ENCODE results near the gene NOMO2.
"Not testable (repeated sequence)": the region's sequence is repeated elsewhere in the genome, so short reads cannot be mapped to it uniquely, and the experiment has no call there.

DNA sequence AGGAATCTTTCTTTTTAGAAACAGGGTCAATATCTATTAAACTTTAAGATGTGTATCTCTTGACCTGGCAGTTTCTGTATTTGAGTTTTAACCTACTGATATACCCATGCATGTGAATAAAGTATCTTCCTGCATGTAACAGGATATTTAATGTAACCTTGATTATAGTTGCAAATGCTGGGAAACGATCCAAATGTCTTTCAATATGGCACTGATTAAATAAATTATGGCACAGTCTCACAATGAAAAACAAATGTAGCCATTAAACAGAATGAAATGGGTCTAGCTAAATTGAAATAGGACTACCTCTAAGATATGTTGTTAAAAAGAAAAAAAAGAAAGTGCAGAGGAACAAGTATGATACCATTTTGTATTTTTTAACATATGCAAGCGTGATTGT is 35.8 kb upstream of the NOMO2 start:
- TF ChIP-seq, protein P1, sequence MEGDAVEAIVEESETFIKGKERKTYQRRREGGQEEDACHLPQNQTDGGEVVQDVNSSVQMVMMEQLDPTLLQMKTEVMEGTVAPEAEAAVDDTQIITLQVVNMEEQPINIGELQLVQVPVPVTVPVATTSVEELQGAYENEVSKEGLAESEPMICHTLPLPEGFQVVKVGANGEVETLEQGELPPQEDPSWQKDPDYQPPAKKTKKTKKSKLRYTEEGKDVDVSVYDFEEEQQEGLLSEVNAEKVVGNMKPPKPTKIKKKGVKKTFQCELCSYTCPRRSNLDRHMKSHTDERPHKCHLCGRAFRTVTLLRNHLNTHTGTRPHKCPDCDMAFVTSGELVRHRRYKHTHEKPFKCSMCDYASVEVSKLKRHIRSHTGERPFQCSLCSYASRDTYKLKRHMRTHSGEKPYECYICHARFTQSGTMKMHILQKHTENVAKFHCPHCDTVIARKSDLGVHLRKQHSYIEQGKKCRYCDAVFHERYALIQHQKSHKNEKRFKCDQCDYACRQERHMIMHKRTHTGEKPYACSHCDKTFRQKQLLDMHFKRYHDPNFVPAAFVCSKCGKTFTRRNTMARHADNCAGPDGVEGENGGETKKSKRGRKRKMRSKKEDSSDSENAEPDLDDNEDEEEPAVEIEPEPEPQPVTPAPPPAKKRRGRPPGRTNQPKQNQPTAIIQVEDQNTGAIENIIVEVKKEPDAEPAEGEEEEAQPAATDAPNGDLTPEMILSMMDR (IDR thresholded peaks at IDR 0.05; ENCODE audit: insufficient read depth, low read length, poor library complexity, severe bottlenecking): not testable (repeated sequence)
- TF ChIP-seq EZH2phosphoT487 (conservative IDR thresholded peaks at IDR 0.05; ENCODE audit: low read length): not testable (repeated sequence)
